ENCODE results near the gene HACD2.

The HACD2 gene

GRCh38 chr3:123576122-123576521 lies 8.7 kb downstream of the HACD2 start:
- Histone ChIP-seq H3K9me3 (ENCODE audit: control insufficient read depth, insufficient read depth, low read depth, low read length) (no peaks in the 10 kb centered on the region), H3K27ac (ENCODE audit: extremely low read depth, low read depth, low read length) (no peak overlapping the region), H3K4me1 (ENCODE audit: control insufficient read depth, insufficient read depth, low read length) (no peaks in the 10 kb centered on the region), H3K4me3 (ENCODE audit: low read depth, low read length) (no peak overlapping the region), H3K36me3 (ENCODE audit: control insufficient read depth in 2 of 2, insufficient read depth in 1 of 2, low read length in 2 of 2) (peaks cover 3 to 42% of the 10 kb centered on the region in 2 experiments; a peak in 2 of 3 replicates)
- peak; percentile 36 for TF ChIP-seq ZFHX2 (tag by site-specific recombination; conservative IDR thresholded peaks at IDR 0.05)
- TF ChIP-seq ZNF175 (tag by site-specific recombination; IDR thresholded peaks at IDR 0.05): no peak
- ChIA-PET POLR2A (no interaction called here), CTCF (interaction anchor here (0.8 to 1.3 kb wide), 3 partner anchors 9 to 148 kb away, joined by 3 to 4 read pairs (median 3); no protein-coding TSS in a partner anchor)

- Histone ChIP-seq H3K9me3 (ENCODE audit: control insufficient read depth, insufficient read depth, low read depth, low read length) (no peaks in the 10 kb centered on the region), H3K36me3 (ENCODE audit: control insufficient read depth in 2 of 2, insufficient read depth in 1 of 2, low read length in 2 of 2) (peaks cover 0 to 13% of the 10 kb centered on the region in 2 experiments; a peak in 1 of 3 replicates), H3K4me1 (ENCODE audit: control insufficient read depth, insufficient read depth, low read length) (no peaks in the 10 kb centered on the region), H3K27ac (ENCODE audit: extremely low read depth, low read depth, low read length) (no peak overlapping the region), H3K4me3 (ENCODE audit: low read depth, low read length) (no peak overlapping the region)
- CTCF ChIA-PET: interaction anchor here (1.3 to 1.7 kb wide), 2 partner anchors 12 to 13 kb away, joined by 3 to 7 read pairs; no protein-coding TSS in a partner anchor
- POLR2A ChIA-PET: no interaction called here
- no peak for TF ChIP-seq ZNF280D (tag by site-specific recombination; IDR thresholded peaks at IDR 0.05)
- TF ChIP-seq ZNF391 (tag by site-specific recombination; IDR thresholded peaks at IDR 0.05; ENCODE audit: borderline replicate concordance, low read depth): no peak
- TF ChIP-seq BCL6B (tag by site-specific recombination; IDR thresholded peaks at IDR 0.05): no peak
- TF ChIP-seq ZNF629 (tag by site-specific recombination; IDR thresholded peaks at IDR 0.05): no peak
- no peak for TF ChIP-seq REST (tag by site-specific recombination; IDR thresholded peaks at IDR 0.05)
- TF ChIP-seq ZNF549 (tag by site-specific recombination; IDR thresholded peaks at IDR 0.05): no peak
- TF ChIP-seq KLF10 (tag by site-specific recombination; IDR thresholded peaks at IDR 0.05): no peak
- TF ChIP-seq ZNF585B (tag by site-specific recombination; IDR thresholded peaks at IDR 0.05): no peak
- TF ChIP-seq ZNF626 (tag by site-specific recombination; IDR thresholded peaks at IDR 0.05): no peak
- TF ChIP-seq ZNF561 (tag by site-specific recombination; IDR thresholded peaks at IDR 0.05; ENCODE audit: borderline replicate concordance): no peak
- no peak for TF ChIP-seq ZBTB6 (tag by site-specific recombination; IDR thresholded peaks at IDR 0.05)
- TF ChIP-seq ZNF548 (tag by site-specific recombination; IDR thresholded peaks at IDR 0.05): no peak
- no peak for TF ChIP-seq HOXD13 (CRISPR knock-in tag; IDR thresholded peaks at IDR 0.05; ENCODE audit: borderline replicate concordance)
- TF ChIP-seq PATZ1 (tag by site-specific recombination; IDR thresholded peaks at IDR 0.05): no peak
- TF ChIP-seq ZBTB10 (tag by site-specific recombination; IDR thresholded peaks at IDR 0.05): no peak
- no peak for TF ChIP-seq ZNF155 (tag by site-specific recombination; IDR thresholded peaks at IDR 0.05)
- TF ChIP-seq ZNF114 (tag by site-specific recombination; IDR thresholded peaks at IDR 0.05): no peak
- TF ChIP-seq KLF9 (tag by site-specific recombination; IDR thresholded peaks at IDR 0.05; ENCODE audit: low read depth): no peak
Observed at GRCh38 chr3:123571973-123572365, 12.9 kb downstream of the HACD2 start.

All from HEK293 (cell line).